Measurements from ENCODE around the gene FCGR3B.
"Not testable (repeated sequence)": the region's sequence is repeated elsewhere in the genome, so short reads cannot be mapped to it uniquely, and the experiment has no call there.

Gene FCGR3B

GRCh38 chr1:161658524-161658923 is 27.5 kb upstream of the FCGR3B start:
- not testable (repeated sequence) for DNase-seq (ENCODE audit: low spot score in 2 of 2); H3K9me3 Mint-ChIP-seq; ATAC-seq (replicated peaks; ENCODE audit: extremely low read depth, poor library complexity, severe bottlenecking); H3K27me3 Mint-ChIP-seq; H3K36me3 Mint-ChIP-seq (ENCODE audit: insufficient read depth); H3K27ac Mint-ChIP-seq (ENCODE audit: low read depth); H3K4me3 Mint-ChIP-seq; H3K4me1 Mint-ChIP-seq

DNA sequence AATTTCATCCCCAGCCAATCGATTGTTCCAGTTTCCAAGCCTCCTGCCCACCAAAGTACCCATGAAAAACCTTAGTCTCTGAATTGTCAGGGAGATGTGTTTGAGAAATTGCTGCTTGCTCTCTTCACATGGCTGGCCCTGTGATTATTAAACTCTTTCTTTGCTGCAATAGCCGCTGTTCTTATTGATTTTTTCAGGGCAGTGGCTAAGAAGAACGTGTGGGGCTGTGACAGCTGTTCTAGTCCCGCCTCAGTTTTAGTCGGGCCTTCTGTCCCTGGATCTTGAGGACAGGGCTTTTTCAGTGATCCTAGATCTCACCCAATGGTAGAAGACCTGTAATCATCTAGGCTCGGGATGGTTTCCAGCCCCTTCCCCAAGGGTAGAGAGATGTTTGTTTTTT is 23.0 kb upstream of the FCGR3B start:
- H3K9me3 Mint-ChIP-seq; H3K36me3 Mint-ChIP-seq (ENCODE audit: insufficient read depth); H3K4me3 Mint-ChIP-seq; ATAC-seq (replicated peaks; ENCODE audit: extremely low read depth, poor library complexity, severe bottlenecking); H3K4me1 Mint-ChIP-seq; DNase-seq (ENCODE audit: low spot score in 2 of 2); H3K27ac Mint-ChIP-seq (ENCODE audit: low read depth); H3K27me3 Mint-ChIP-seq: not testable (repeated sequence)

DNA sequence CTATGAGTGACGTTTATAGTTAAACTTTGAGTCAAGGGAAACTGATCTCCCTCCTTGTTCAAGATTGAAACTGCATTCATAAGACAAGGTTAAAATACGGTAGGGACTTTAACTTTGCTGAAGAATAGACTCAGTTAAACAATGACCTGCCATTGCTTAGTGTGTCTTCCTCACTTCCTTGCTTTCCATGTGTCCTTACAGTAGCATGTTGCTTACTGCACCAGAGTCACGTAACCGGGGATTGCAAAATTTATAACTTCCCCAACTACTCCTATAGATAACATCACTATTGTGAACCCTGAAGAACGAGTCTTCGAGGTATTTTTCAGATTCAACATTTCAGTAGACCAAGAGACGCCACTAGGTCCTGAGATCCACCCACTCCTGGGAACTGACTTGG is 22.6 kb upstream of the FCGR3B start:
- not testable (repeated sequence) for H3K36me3 Mint-ChIP-seq (ENCODE audit: insufficient read depth); H3K4me1 Mint-ChIP-seq; H3K4me3 Mint-ChIP-seq; DNase-seq (ENCODE audit: low spot score in 2 of 2); H3K27me3 Mint-ChIP-seq; H3K27ac Mint-ChIP-seq (ENCODE audit: low read depth); ATAC-seq (replicated peaks; ENCODE audit: extremely low read depth, poor library complexity, severe bottlenecking); H3K9me3 Mint-ChIP-seq

- ATAC-seq (replicated peaks; ENCODE audit: extremely low read depth, poor library complexity, severe bottlenecking): peak; percentile 50
- not testable (repeated sequence) for H3K36me3 Mint-ChIP-seq (ENCODE audit: insufficient read depth); DNase-seq (ENCODE audit: low spot score in 2 of 2); H3K27ac Mint-ChIP-seq (ENCODE audit: low read depth); H3K4me3 Mint-ChIP-seq; H3K27me3 Mint-ChIP-seq; H3K9me3 Mint-ChIP-seq
- H3K4me1 Mint-ChIP-seq: peaks cover 14% of the 10 kb centered on the region
Observed at GRCh38 chr1:161647507-161648360, 16.8 kb upstream of the FCGR3B start.

DNA sequence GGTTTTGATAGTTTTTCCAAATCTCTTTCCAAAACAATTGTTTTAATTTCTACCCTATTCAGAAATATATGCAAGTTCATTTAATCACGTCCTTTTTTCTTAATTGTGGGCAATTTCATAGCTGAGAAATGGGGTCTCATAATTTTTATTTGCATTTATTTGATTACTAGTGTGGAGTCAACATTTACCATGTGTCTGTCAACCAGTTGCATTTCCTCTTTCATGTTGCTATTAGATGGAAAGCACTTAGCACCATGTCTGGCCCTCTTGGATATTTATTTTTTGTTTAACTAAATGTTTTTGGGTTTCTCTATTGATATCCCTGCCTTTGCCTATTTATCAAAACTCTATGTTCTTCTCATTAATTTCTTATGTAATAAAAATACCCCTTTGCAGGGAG is 13.9 kb upstream of the FCGR3B start:
- not testable (repeated sequence) for H3K36me3 Mint-ChIP-seq (ENCODE audit: insufficient read depth); H3K27me3 Mint-ChIP-seq; DNase-seq (ENCODE audit: low spot score in 2 of 2); H3K4me3 Mint-ChIP-seq; ATAC-seq (replicated peaks; ENCODE audit: extremely low read depth, poor library complexity, severe bottlenecking); H3K9me3 Mint-ChIP-seq
- peak overlapping the region; percentile 14 for H3K27ac Mint-ChIP-seq (ENCODE audit: low read depth)
- peaks cover 23% of the 10 kb centered on the region for H3K4me1 Mint-ChIP-seq

DNA sequence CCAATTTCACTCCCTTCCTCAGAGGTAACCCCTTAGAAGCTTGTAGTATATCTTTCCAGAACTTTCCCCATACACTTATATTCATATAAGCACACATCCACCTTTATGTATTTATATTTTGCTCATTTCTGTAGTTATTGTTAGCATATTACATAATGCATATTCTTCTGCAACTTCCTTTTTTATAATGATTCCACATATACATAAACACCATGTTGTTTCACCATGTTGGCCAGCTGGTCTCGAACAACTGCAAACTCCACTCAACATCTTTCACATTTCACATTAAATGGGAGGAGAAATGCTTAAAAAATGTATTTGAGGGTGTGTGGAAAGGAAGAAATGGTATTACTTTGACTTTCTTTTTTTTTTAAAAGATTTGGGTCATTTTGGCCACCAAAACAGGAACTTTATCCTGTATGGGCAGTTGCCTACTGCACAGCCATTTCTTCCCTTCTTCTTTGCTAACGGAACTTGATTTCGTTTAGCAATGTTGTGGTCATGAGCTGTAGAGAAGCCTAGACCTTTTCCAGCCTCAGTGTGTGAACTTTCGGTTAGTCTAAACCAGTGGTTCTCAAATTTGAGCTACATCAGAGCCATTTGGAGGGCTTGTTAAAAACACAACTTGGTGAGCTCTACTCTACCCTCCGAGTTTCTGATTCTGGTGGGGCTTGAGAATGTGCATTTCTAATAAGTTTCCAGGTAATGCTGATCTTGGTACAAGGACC is 12.7 kb upstream of the FCGR3B start:
- H3K4me1 Mint-ChIP-seq: peaks cover 23% of the 10 kb centered on the region
- H3K27me3 Mint-ChIP-seq; H3K9me3 Mint-ChIP-seq; DNase-seq (ENCODE audit: low spot score in 2 of 2); ATAC-seq (replicated peaks; ENCODE audit: extremely low read depth, poor library complexity, severe bottlenecking); H3K4me3 Mint-ChIP-seq; H3K36me3 Mint-ChIP-seq (ENCODE audit: insufficient read depth): not testable (repeated sequence)
- H3K27ac Mint-ChIP-seq (ENCODE audit: low read depth): peak overlapping the region; percentile 42

DNA sequence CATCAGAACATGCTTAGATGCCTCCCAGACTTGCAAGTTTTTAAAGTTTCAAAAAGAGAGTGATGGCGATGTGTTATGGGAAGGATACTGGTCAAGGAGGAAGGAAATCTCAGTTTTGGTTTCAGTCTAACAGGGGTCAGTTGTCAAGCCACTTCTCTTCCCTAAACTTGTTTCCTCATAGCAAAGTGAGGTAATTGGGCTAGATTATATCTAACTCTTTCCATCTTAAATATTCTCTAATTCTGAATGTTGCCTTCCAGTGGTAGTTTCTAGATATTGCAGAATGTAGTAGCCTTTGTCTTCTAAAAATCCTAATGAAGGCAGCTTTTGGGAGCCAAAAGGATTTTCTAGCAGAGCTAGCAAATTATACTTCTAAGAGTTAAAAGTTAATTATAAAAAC is 11.7 kb upstream of the FCGR3B start:
- peak; percentile 60 for ATAC-seq (replicated peaks; ENCODE audit: extremely low read depth, poor library complexity, severe bottlenecking)
- H3K4me3 Mint-ChIP-seq; H3K9me3 Mint-ChIP-seq; H3K27me3 Mint-ChIP-seq; H3K36me3 Mint-ChIP-seq (ENCODE audit: insufficient read depth); DNase-seq (ENCODE audit: low spot score in 2 of 2); H3K27ac Mint-ChIP-seq (ENCODE audit: low read depth): not testable (repeated sequence)
- H3K4me1 Mint-ChIP-seq: peaks cover 21% of the 10 kb centered on the region

DNA sequence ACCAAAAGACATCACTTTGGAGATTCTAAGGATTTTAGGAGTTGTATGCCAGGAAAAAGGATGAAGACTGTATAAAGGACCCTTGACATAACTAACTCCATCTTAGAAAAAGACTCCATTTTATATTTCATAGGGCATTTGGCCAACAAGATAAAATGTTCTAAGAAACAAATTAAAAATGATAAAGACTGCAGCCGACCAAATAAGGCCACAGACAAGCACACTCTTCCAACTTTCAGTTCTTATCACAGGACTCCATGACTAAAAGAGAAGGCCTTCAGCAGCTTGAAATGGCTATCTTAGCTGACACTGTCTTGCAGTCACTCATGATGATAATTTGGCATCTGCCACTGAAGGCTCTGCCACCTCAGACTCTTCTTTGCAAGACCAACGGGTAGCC is 8.2 kb upstream of the FCGR3B start:
- not testable (repeated sequence) for H3K27ac Mint-ChIP-seq (ENCODE audit: low read depth); H3K9me3 Mint-ChIP-seq; H3K4me3 Mint-ChIP-seq; H3K27me3 Mint-ChIP-seq; ATAC-seq (replicated peaks; ENCODE audit: extremely low read depth, poor library complexity, severe bottlenecking); H3K36me3 Mint-ChIP-seq (ENCODE audit: insufficient read depth); DNase-seq (ENCODE audit: low spot score in 2 of 2)
- H3K4me1 Mint-ChIP-seq: peaks cover 36% of the 10 kb centered on the region

- H3K27ac Mint-ChIP-seq (ENCODE audit: low read depth); ATAC-seq (replicated peaks; ENCODE audit: extremely low read depth, poor library complexity, severe bottlenecking); H3K9me3 Mint-ChIP-seq; H3K4me3 Mint-ChIP-seq; H3K27me3 Mint-ChIP-seq; H3K36me3 Mint-ChIP-seq (ENCODE audit: insufficient read depth); DNase-seq (ENCODE audit: low spot score in 2 of 2): not testable (repeated sequence)
- peaks cover 33% of the 10 kb centered on the region for H3K4me1 Mint-ChIP-seq
Observed at GRCh38 chr1:161638251-161638993, 7.4 kb upstream of the FCGR3B start.

- not testable (repeated sequence) for H3K4me3 Mint-ChIP-seq; H3K36me3 Mint-ChIP-seq (ENCODE audit: insufficient read depth); DNase-seq (ENCODE audit: low spot score in 2 of 2); H3K9me3 Mint-ChIP-seq; ATAC-seq (replicated peaks; ENCODE audit: extremely low read depth, poor library complexity, severe bottlenecking); H3K27me3 Mint-ChIP-seq
- Mint-ChIP-seq H3K4me1 (peaks cover 21% of the 10 kb centered on the region), H3K27ac (ENCODE audit: low read depth) (peak overlapping the region; percentile 88)
Observed at GRCh38 chr1:161636976-161637375, 6.0 kb upstream of the FCGR3B start.

GRCh38 chr1:161636189-161636782 is 5.3 kb upstream of the FCGR3B start:
- H3K27me3 Mint-ChIP-seq; H3K36me3 Mint-ChIP-seq (ENCODE audit: insufficient read depth); DNase-seq (ENCODE audit: low spot score in 2 of 2); H3K9me3 Mint-ChIP-seq: not testable (repeated sequence)
- Mint-ChIP-seq H3K4me1 (peaks cover 20% of the 10 kb centered on the region), H3K4me3 (peak overlapping the region; percentile 37), H3K27ac (ENCODE audit: low read depth) (peak overlapping the region; percentile 88)
- ATAC-seq (replicated peaks; ENCODE audit: extremely low read depth, poor library complexity, severe bottlenecking): peak; percentile 56

GRCh38 chr1:161634993-161635392 is 4.0 kb upstream of the FCGR3B start:
- not testable (repeated sequence) for ATAC-seq (replicated peaks; ENCODE audit: extremely low read depth, poor library complexity, severe bottlenecking); H3K36me3 Mint-ChIP-seq (ENCODE audit: insufficient read depth); H3K27ac Mint-ChIP-seq (ENCODE audit: low read depth); H3K4me3 Mint-ChIP-seq; H3K27me3 Mint-ChIP-seq; DNase-seq (ENCODE audit: low spot score in 2 of 2); H3K9me3 Mint-ChIP-seq
- H3K4me1 Mint-ChIP-seq: peaks cover 20% of the 10 kb centered on the region
